Measurements from ENCODE around the gene LRRC8B. TPM values are rescaled to one million over a fixed set of nuclear protein-coding genes. Genes with fewer than 3 reads are reported as not detected.

The LRRC8B gene
- total RNA-seq, 6 experiments from 2014 or later = 0.07 to 0.57 (median 0.15) TPM

- Mint-ChIP-seq H3K4me1 (ENCODE audit: low read depth) (no peaks in the 10 kb centered on the region), H3K36me3 (ENCODE audit: low read depth) (no peaks in the 10 kb centered on the region), H3K4me3 (no peak overlapping the region), H3K27me3 (ENCODE audit: insufficient read depth) (peaks cover 1% of the 10 kb centered on the region; the same call in 1 of the 2 replicates), H3K27ac (no peak overlapping the region), H3K9me3 (no peaks in the 10 kb centered on the region)
- TF ChIP-seq CTCF (IDR thresholded peaks at IDR 0.05) = no peak
- no peak for DNase-seq
Measured at GRCh38 chr1:89620664-89621063, 96.0 kb downstream of the LRRC8B start.

- H3K4me3 Mint-ChIP-seq = no peak overlapping the region
- peak; percentile 23; the same call in 1 of the 2 replicates for TF ChIP-seq CTCF (IDR thresholded peaks at IDR 0.05)
- DNase-seq = no peak
- no peak overlapping the region for H3K27ac Mint-ChIP-seq
- H3K27me3 Mint-ChIP-seq (ENCODE audit: insufficient read depth) = peaks cover 1% of the 10 kb centered on the region; the same call in 1 of the 2 replicates
- no peaks in the 10 kb centered on the region for H3K9me3 Mint-ChIP-seq
- no peaks in the 10 kb centered on the region for H3K36me3 Mint-ChIP-seq (ENCODE audit: low read depth)
- H3K4me1 Mint-ChIP-seq (ENCODE audit: low read depth) = no peaks in the 10 kb centered on the region
Measured at GRCh38 chr1:89622895-89623294, 98.3 kb downstream of the LRRC8B start.

GRCh38 chr1:89624314-89624713 lies 99.7 kb downstream of the LRRC8B start:
- no peak for TF ChIP-seq CTCF (IDR thresholded peaks at IDR 0.05)

GRCh38 chr1:89624715-89625323 lies 100.2 kb downstream of the LRRC8B start:
- Mint-ChIP-seq H3K27me3 (ENCODE audit: insufficient read depth) (peaks cover 1% of the 10 kb centered on the region; the same call in 1 of the 2 replicates), H3K4me1 (ENCODE audit: low read depth) (no peaks in the 10 kb centered on the region), H3K36me3 (ENCODE audit: low read depth) (no peaks in the 10 kb centered on the region), H3K27ac (no peak overlapping the region), H3K9me3 (no peaks in the 10 kb centered on the region), H3K4me3 (no peak overlapping the region)
- no peak for DNase-seq
- no peak for TF ChIP-seq CTCF (IDR thresholded peaks at IDR 0.05)

More at GRCh38 chr1:89624314-89624713, 99.7 kb downstream of the LRRC8B start:
- H3K9me3 Mint-ChIP-seq = no peaks in the 10 kb centered on the region
- peaks cover 1% of the 10 kb centered on the region; the same call in 1 of the 2 replicates for H3K27me3 Mint-ChIP-seq (ENCODE audit: insufficient read depth)
- no peak overlapping the region for H3K27ac Mint-ChIP-seq
- no peaks in the 10 kb centered on the region for H3K36me3 Mint-ChIP-seq (ENCODE audit: low read depth)
- no peak overlapping the region for H3K4me3 Mint-ChIP-seq
- no peaks in the 10 kb centered on the region for H3K4me1 Mint-ChIP-seq (ENCODE audit: low read depth)
- DNase-seq = no peak

- H3K4me1 Mint-ChIP-seq (ENCODE audit: low read depth) = peaks cover 10% of the 10 kb centered on the region; the same call in 1 of the 2 replicates
- DNase-seq = no peak
- H3K36me3 Mint-ChIP-seq (ENCODE audit: low read depth) = no peaks in the 10 kb centered on the region
- H3K27me3 Mint-ChIP-seq (ENCODE audit: insufficient read depth) = no peaks in the 10 kb centered on the region
- no peaks in the 10 kb centered on the region for H3K9me3 Mint-ChIP-seq
- TF ChIP-seq CTCF (IDR thresholded peaks at IDR 0.05) = no peak
- no peak overlapping the region for H3K27ac Mint-ChIP-seq
- no peak overlapping the region for H3K4me3 Mint-ChIP-seq
Measured at GRCh38 chr1:89627596-89627962, 103.0 kb downstream of the LRRC8B start.
